ENCODE measurements around the gene FIGNL2.
A peak's percentile ranks its signal among the peaks of the same experiment; 100 is the strongest.
"Not testable (repeated sequence)": the region's sequence is repeated elsewhere in the genome, so short reads cannot be mapped to it uniquely, and the experiment has no call there.

The FIGNL2 gene

GRCh38 chr12:51836041-51836826, 12.3 kb downstream of the FIGNL2 start:
- DNase-seq (ENCODE audit: low spot score): peak; percentile 67

GRCh38 chr12:51834411-51834810, 14.1 kb downstream of the FIGNL2 start:
- no peak for DNase-seq (ENCODE audit: low spot score)

- no peak for DNase-seq (ENCODE audit: low spot score)
Measured at GRCh38 chr12:51833448-51834227, 14.9 kb downstream of the FIGNL2 start.

GRCh38 chr12:51832354-51833107, 16.0 kb downstream of the FIGNL2 start:
- no peak for DNase-seq (ENCODE audit: low spot score)

GRCh38 chr12:51831817-51832216, 16.7 kb downstream of the FIGNL2 start:
- not testable (repeated sequence) for DNase-seq (ENCODE audit: low spot score)

GRCh38 chr12:51829641-51830040, 18.9 kb downstream of the FIGNL2 start:
- DNase-seq (ENCODE audit: low spot score): no peak

- DNase-seq (ENCODE audit: low spot score): peak; percentile 68
Measured at GRCh38 chr12:51829011-51829481, 19.5 kb downstream of the FIGNL2 start.

- no peak for DNase-seq (ENCODE audit: low spot score)
Measured at GRCh38 chr12:51827925-51828818, 20.3 kb downstream of the FIGNL2 start.

GRCh38 chr12:51826881-51827280, 21.6 kb downstream of the FIGNL2 start:
- DNase-seq (ENCODE audit: low spot score): no peak

GRCh38 chr12:51825216-51825615, 23.3 kb downstream of the FIGNL2 start:
- DNase-seq (ENCODE audit: low spot score): no peak

- peak; percentile 56 for DNase-seq (ENCODE audit: low spot score)
Measured at GRCh38 chr12:51823875-51824565, 24.5 kb downstream of the FIGNL2 start.

GRCh38 chr12:51822956-51823355, 25.6 kb downstream of the FIGNL2 start:
- no peak for DNase-seq (ENCODE audit: low spot score)

- DNase-seq (ENCODE audit: low spot score): no peak
Measured at GRCh38 chr12:51822261-51822616, 26.3 kb downstream of the FIGNL2 start.

GRCh38 chr12:51821440-51822260, 26.9 kb downstream of the FIGNL2 start:
- DNase-seq (ENCODE audit: low spot score): peak; percentile 50

GRCh38 chr12:51820526-51821439, 27.7 kb downstream of the FIGNL2 start:
- DNase-seq (ENCODE audit: low spot score): peak; percentile 93

- DNase-seq (ENCODE audit: low spot score): no peak
Measured at GRCh38 chr12:51819736-51820525, 28.6 kb downstream of the FIGNL2 start.

GRCh38 chr12:51818566-51819300, 29.8 kb downstream of the FIGNL2 start:
- DNase-seq (ENCODE audit: low spot score): no peak
